Erythroblast (primary cell): ENCODE data around the gene KCNIP3.

Source experiments
- GATA1 ChIP-seq: IDR thresholded peaks from 2 replicates; pipeline ENCODE4 v1.6.1; 2011; ENCODE audit warnings: low read depth, mild to moderate bottlenecking, control low read depth, low read length, moderate library complexity
- POLR2A ChIP-seq: IDR thresholded peaks from 2 replicates; pipeline ENCODE4 v1.6.1; 2011; ENCODE audit warnings: mild to moderate bottlenecking, low read length

- TF ChIP-seq POLR2A (no peak), GATA1 (no peak)
Observed at GRCh38 chr2:95270541-95271081, 26.5 kb upstream of the KCNIP3 start.
